ENCODE results near the gene RBM17.

RBM17 gene

GRCh38 chr10:6148251-6148701 is 59.4 kb downstream of the RBM17 start:
- Histone ChIP-seq H3K4me1 (ENCODE audit: insufficient read depth, low read length) (peaks cover 31% of the 10 kb centered on the region), H2AFZ (ENCODE audit: low read depth, low read length) (no peak overlapping the region), H3K4me2 (ENCODE audit: insufficient read depth, low read length) (no peak overlapping the region), H3K9me3 (ENCODE audit: insufficient read depth, low read length, severe bottlenecking) (no peaks in the 10 kb centered on the region), H3K27ac (ENCODE audit: low read length) (no peak overlapping the region), H4K20me1 (ENCODE audit: insufficient read depth, low read length) (peaks cover 34% of the 10 kb centered on the region), H3K79me2 (ENCODE audit: insufficient read depth, low read length) (peaks cover 51% of the 10 kb centered on the region), H3K27me3 (ENCODE audit: insufficient read depth, low read length, poor library complexity) (no peaks in the 10 kb centered on the region), H3K4me3 (ENCODE audit: low read depth in 1 of 2, low read length in 2 of 2) (no peak overlapping the region), H3K9ac (ENCODE audit: low read depth, low read length) (no peak overlapping the region), H3K36me3 (ENCODE audit: insufficient read depth, low read length) (peaks cover 15% of the 10 kb centered on the region; the same call in 1 of the 2 replicates)
- DNase-seq (no peak), ATAC-seq (ENCODE audit: insufficient read depth, low read depth) (no peak)
- TF ChIP-seq EZH2 (IDR thresholded peaks at IDR 0.05; ENCODE audit: borderline replicate concordance, low read depth, low read length, severe bottlenecking) (no peak), CTCF (IDR thresholded peaks at IDR 0.05; ENCODE audit: borderline replicate concordance, extremely low read depth, low read length, poor library complexity, severe bottlenecking) (no peak)

- TF ChIP-seq CTCF (IDR thresholded peaks at IDR 0.05; ENCODE audit: borderline replicate concordance, extremely low read depth, low read length, poor library complexity, severe bottlenecking), result no peak
- TF ChIP-seq EZH2 (IDR thresholded peaks at IDR 0.05; ENCODE audit: borderline replicate concordance, low read depth, low read length, severe bottlenecking), result no peak
- no peak for DNase-seq
- H3K36me3 ChIP-seq (ENCODE audit: insufficient read depth, low read length), result peaks cover 15% of the 10 kb centered on the region; the same call in 1 of the 2 replicates
- no peak overlapping the region for H3K27ac ChIP-seq (ENCODE audit: low read length)
- ATAC-seq (ENCODE audit: insufficient read depth, low read depth), result no peak
- no peaks in the 10 kb centered on the region for H3K9me3 ChIP-seq (ENCODE audit: insufficient read depth, low read length, severe bottlenecking)
- peaks cover 27% of the 10 kb centered on the region for H3K4me1 ChIP-seq (ENCODE audit: insufficient read depth, low read length)
- no peak overlapping the region for H3K9ac ChIP-seq (ENCODE audit: low read depth, low read length)
- no peaks in the 10 kb centered on the region for H3K27me3 ChIP-seq (ENCODE audit: insufficient read depth, low read length, poor library complexity)
- no peak overlapping the region for H3K4me3 ChIP-seq (ENCODE audit: low read depth in 1 of 2, low read length in 2 of 2)
- no peak overlapping the region for H2AFZ ChIP-seq (ENCODE audit: low read depth, low read length)
- peaks cover 36% of the 10 kb centered on the region for H4K20me1 ChIP-seq (ENCODE audit: insufficient read depth, low read length)
- peaks cover 55% of the 10 kb centered on the region for H3K79me2 ChIP-seq (ENCODE audit: insufficient read depth, low read length)
- H3K4me2 ChIP-seq (ENCODE audit: insufficient read depth, low read length), result no peak overlapping the region
Observed at GRCh38 chr10:6148908-6149307, 60.1 kb downstream of the RBM17 start.

- no peak overlapping the region for H2AFZ ChIP-seq (ENCODE audit: low read depth, low read length)
- peaks cover 36% of the 10 kb centered on the region for H4K20me1 ChIP-seq (ENCODE audit: insufficient read depth, low read length)
- H3K4me3 ChIP-seq (ENCODE audit: low read depth in 1 of 2, low read length in 2 of 2), result no peak overlapping the region
- TF ChIP-seq EZH2 (IDR thresholded peaks at IDR 0.05; ENCODE audit: borderline replicate concordance, low read depth, low read length, severe bottlenecking) (no peak), CTCF (IDR thresholded peaks at IDR 0.05; ENCODE audit: borderline replicate concordance, extremely low read depth, low read length, poor library complexity, severe bottlenecking) (no peak)
- H3K36me3 ChIP-seq (ENCODE audit: insufficient read depth, low read length), result peaks cover 15% of the 10 kb centered on the region; the same call in 1 of the 2 replicates
- H3K27ac ChIP-seq (ENCODE audit: low read length), result no peak overlapping the region
- H3K9me3 ChIP-seq (ENCODE audit: insufficient read depth, low read length, severe bottlenecking), result no peaks in the 10 kb centered on the region
- H3K4me1 ChIP-seq (ENCODE audit: insufficient read depth, low read length), result peaks cover 7% of the 10 kb centered on the region
- no peak for DNase-seq
- H3K79me2 ChIP-seq (ENCODE audit: insufficient read depth, low read length), result peaks cover 55% of the 10 kb centered on the region
- H3K9ac ChIP-seq (ENCODE audit: low read depth, low read length), result no peak overlapping the region
- H3K4me2 ChIP-seq (ENCODE audit: insufficient read depth, low read length), result no peak overlapping the region
- ATAC-seq (ENCODE audit: insufficient read depth, low read depth), result no peak
- no peaks in the 10 kb centered on the region for H3K27me3 ChIP-seq (ENCODE audit: insufficient read depth, low read length, poor library complexity)
Observed at GRCh38 chr10:6151087-6151977, 62.5 kb downstream of the RBM17 start.

All from DND-41 (cell line).